ENCODE data around the gene TMCC2.

The TMCC2 gene

DNA sequence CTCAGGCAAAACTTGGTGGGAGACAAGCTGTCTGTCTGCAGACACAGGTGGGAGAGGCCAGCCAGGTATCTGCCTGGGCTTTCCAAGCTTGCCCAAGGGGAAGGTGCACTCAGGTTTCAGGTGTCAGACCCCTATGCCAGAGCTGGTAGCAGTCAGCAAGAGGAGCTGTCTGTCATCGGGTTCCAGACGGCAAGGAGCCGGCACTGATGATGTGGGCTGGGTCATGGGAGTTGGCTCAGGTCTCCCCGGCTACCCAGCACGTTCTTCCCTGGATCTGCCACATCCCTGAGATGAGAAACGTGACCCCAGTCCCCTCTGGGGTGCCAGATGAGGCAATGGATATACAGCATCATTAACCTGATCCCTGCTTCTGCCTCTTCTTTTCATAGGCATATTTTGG is 23.0 kb downstream of the TMCC2 start:
- TF ChIP-seq, protein P1, sequence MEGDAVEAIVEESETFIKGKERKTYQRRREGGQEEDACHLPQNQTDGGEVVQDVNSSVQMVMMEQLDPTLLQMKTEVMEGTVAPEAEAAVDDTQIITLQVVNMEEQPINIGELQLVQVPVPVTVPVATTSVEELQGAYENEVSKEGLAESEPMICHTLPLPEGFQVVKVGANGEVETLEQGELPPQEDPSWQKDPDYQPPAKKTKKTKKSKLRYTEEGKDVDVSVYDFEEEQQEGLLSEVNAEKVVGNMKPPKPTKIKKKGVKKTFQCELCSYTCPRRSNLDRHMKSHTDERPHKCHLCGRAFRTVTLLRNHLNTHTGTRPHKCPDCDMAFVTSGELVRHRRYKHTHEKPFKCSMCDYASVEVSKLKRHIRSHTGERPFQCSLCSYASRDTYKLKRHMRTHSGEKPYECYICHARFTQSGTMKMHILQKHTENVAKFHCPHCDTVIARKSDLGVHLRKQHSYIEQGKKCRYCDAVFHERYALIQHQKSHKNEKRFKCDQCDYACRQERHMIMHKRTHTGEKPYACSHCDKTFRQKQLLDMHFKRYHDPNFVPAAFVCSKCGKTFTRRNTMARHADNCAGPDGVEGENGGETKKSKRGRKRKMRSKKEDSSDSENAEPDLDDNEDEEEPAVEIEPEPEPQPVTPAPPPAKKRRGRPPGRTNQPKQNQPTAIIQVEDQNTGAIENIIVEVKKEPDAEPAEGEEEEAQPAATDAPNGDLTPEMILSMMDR (IDR thresholded peaks at IDR 0.05; ENCODE audit: insufficient read depth, low read length, missing control alignments), result no peak
- DNase-seq (ENCODE audit: low read depth, low spot score), result no peak
- no peak overlapping the region for H3K4me3 ChIP-seq (ENCODE audit: low read depth, low read length)
- CTCF ChIA-PET, result interaction anchor here (0.7 to 12.8 kb wide), 9 partner anchors 9 to 444 kb away, joined by 3 to 269 read pairs (median 11); no protein-coding TSS in a partner anchor
- POLR2A ChIA-PET, result interaction anchor here (1.8 kb wide), 1 partner anchor 22 kb away, joined by 4 read pairs; the partner anchor contains the start of gene TMCC2

DNA sequence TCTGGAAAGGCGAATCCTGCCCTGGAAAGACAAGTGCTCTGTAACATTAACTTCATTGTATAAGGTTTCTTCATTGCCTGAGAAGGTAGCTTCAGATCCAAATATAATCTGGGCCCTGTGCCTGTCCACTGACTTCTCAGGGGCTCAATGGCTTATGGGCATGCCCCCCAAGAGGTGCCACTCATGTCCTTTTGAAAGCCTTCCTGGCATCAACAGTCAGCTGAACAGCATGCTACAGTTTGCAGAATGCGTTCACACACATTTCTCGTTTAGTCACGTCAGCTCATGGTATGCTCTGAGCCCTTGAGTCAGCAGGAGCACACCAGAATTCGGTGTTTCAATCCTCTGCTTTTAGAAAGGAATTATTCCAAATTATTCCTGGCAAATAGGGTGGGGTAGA is 23.8 kb downstream of the TMCC2 start:
- ChIA-PET CTCF (interaction anchor here (0.8 to 12.8 kb wide), 10 partner anchors 8 to 445 kb away, joined by 3 to 269 read pairs (median 9); no protein-coding TSS in a partner anchor), POLR2A (interaction anchor here (0.6 to 1.8 kb wide), 2 partner anchors 23 to 744 kb away, joined by 3 to 4 read pairs; partner anchors contain the start of gene TMCC2)
- TF ChIP-seq, protein P1 (IDR thresholded peaks at IDR 0.05; ENCODE audit: insufficient read depth, low read length, missing control alignments), result no peak
- DNase-seq (ENCODE audit: low read depth, low spot score), result no peak
- H3K4me3 ChIP-seq (ENCODE audit: low read depth, low read length), result no peak overlapping the region

GRCh38 chr1:205255941-205256780 is 28.4 kb downstream of the TMCC2 start:
- ChIA-PET POLR2A (interaction anchor here (0.6 to 1.0 kb wide), 3 partner anchors 134 to 163 kb away, joined by 3 read pairs; partner anchors contain the start of gene RBBP5), CTCF (interaction anchor here (0.6 to 37.7 kb wide), 77 partner anchors 10 to 465 kb away, joined by 3 to 2093 read pairs (median 5); partner anchors contain the start of genes KLHDC8A, NUAK2, RBBP5 and TMCC2)
- DNase-seq (ENCODE audit: low read depth, low spot score), result peak; percentile 26
- no peak overlapping the region for H3K4me3 ChIP-seq (ENCODE audit: low read depth, low read length)
- TF ChIP-seq, protein P1 (IDR thresholded peaks at IDR 0.05; ENCODE audit: insufficient read depth, low read length, missing control alignments), result peak; percentile 90

DNA sequence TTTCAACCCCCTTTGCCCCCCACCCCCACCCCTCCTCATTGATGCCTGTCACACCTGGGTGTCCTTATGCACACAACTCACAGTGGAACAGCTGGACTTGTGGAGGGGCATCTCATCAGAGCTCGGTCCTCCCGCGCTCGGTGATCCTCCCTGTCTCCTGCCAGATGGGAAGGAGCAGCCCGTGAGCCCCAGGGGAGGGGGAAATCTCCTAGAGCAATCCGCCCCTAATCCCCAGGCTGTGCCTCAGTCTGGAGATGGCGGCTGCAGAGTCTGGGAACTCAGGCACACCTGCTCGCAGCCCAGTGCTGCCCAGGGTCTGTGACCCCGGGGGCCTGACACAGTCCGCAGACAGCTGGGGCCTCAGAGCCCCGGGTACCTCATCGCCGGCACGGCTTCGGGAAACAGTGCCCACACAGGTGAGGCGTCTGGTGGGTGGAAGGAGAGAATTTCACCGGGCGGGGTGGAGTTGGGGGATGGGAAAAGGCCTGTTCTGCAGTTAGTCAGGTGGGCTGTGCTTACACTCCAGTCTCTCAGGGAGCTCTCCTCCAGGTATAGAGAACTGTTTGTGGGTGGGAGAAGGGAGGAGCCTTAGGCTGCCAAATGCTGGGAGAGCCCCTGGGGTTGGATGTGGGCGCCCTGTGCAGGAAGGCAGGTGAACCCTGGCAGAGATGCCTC is 29.3 kb downstream of the TMCC2 start:
- CTCF ChIA-PET, result interaction anchor here (0.6 to 37.7 kb wide), 73 partner anchors 9 to 452 kb away, joined by 3 to 2093 read pairs (median 5); partner anchors contain the start of genes KLHDC8A, NUAK2, RBBP5 and TMCC2
- POLR2A ChIA-PET, result interaction anchor here (0.6 kb wide), 1 partner anchor 164 kb away, joined by 3 read pairs; no protein-coding TSS in a partner anchor
- no peak for DNase-seq (ENCODE audit: low read depth, low spot score)
- TF ChIP-seq, protein P1 (IDR thresholded peaks at IDR 0.05; ENCODE audit: insufficient read depth, low read length, missing control alignments), result no peak
- no peak overlapping the region for H3K4me3 ChIP-seq (ENCODE audit: low read depth, low read length)

- TF ChIP-seq, protein P1 (IDR thresholded peaks at IDR 0.05; ENCODE audit: insufficient read depth, low read length, missing control alignments), result no peak
- ChIA-PET POLR2A (no interaction called here), CTCF (interaction anchor here (0.9 to 37.7 kb wide), 23 partner anchors 16 to 453 kb away, joined by 3 to 2093 read pairs (median 16); partner anchors contain the start of genes NUAK2, RBBP5 and TMCC2)
- no peak for DNase-seq (ENCODE audit: low read depth, low spot score)
- H3K4me3 ChIP-seq (ENCODE audit: low read depth, low read length), result no peak overlapping the region
Observed at GRCh38 chr1:205257735-205258134, 30.0 kb downstream of the TMCC2 start.
